Motor neuron (in vitro differentiated cells): ENCODE measurements around the gene USP37. TPM values are rescaled to one million over a fixed set of nuclear protein-coding genes. Genes with fewer than 3 reads are reported as not detected.

Source experiments
- ATAC-seq, 8 experiments: fragments of 200-7000 bp; cut with Tn5 transposase; replicated peaks in 6 of 8; 2 replicates each; pipeline ENCODE4 v1.8.0; 2021; ENCODE audit warnings: mild to moderate bottlenecking in 8 of 8, moderate library complexity in 8 of 8
- H3K27ac ChIP-seq, 2 donors: fragments of 250-450 bp; sonication (Bioruptor Pico); 2 replicates each; pipeline ENCODE4 v1.9.0; 2021; ENCODE audit warnings: antibody characterized with exemption in 2 of 2, mild to moderate bottlenecking in 2 of 2, moderate library complexity in 1 of 2
- H3K4me1 ChIP-seq, 2 donors: fragments of 250-450 bp; sonication (Bioruptor Pico); replicated peaks in 1 of 2; 2 replicates each; pipeline ENCODE4 v1.6.1; 2021; ENCODE audit warnings: antibody characterized with exemption in 2 of 2, mild to moderate bottlenecking in 2 of 2, moderate library complexity in 1 of 2
- H3K4me3 ChIP-seq, 5 donors: fragments of 250-450 bp; sonication (Bioruptor Pico); 2 replicates each; pipeline ENCODE4 v1.9.0; 2021; ENCODE audit warnings: antibody characterized with exemption in 5 of 5, mild to moderate bottlenecking in 5 of 5, moderate library complexity in 4 of 5
- WGBS, 10 experiments: fragments of 450-650 bp; shearing (Covaris generic); methylation state at CpG; one replicate each; pipeline ENCODE4 v1.0.0; 2022; 5-methylcytosine and 5-hydroxymethylcytosine counted together
- in situ Hi-C, 9 experiments: fragments of 400-800 bp; cut with MboI; loops; one replicate each; pipeline ENCODE4 v1.15.0; 2021; ENCODE audit warnings: low sequenced_read_pairs in 9 of 9, low pct_unique_long_range_greater_than_20kb in 2 of 9; ENCODE audit not compliant: unreplicated experiment in 9 of 9
- total RNA-seq, 8 experiments: library from RNA; unstranded; fragments of 300-600 nt; gene quantifications; 2 replicates each; pipeline versions ENCODE4 v1.2.3 to v1.2.4, GENCODE V29; 2022

The USP37 gene
- total RNA-seq, 8 experiments from 2014 or later: 5.0 to 20.7 (median 14.3) TPM

DNA sequence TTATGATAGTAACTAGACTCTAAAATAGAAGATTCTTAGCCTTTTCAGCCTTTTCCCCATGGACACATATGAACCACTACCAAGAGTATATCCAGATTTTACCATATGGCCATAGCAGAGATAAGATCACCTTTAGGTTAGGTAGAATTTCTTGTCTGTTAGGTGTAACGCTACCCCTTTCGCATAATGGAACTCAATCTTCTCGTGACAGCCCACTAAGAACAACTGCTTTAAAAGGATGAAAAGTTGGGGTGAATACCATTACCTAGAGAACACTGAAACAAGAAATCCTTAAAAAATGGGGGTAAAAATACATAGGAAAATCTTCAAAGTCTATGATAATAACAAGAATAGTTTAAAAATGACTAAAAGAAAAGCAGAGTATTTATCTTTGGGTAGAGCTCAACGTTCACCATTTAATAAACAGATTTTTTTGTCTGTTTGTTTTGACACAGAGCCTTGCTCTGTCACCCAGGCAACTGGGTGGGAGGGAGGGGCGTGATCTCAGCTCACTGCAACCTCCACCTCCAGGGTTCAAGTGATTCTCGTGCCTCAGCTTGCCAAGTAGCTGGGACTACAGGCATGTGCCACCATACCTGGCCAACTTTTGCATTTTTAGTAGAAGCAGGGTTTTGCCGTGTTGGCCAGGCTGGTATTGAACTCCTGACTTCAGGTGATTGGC is 82.0 kb downstream of the USP37 start:
- H3K4me3 ChIP-seq: no peak overlapping the region
- in situ Hi-C loops: no loop called here
- no peaks in the 10 kb centered on the region for H3K4me1 ChIP-seq
- ATAC-seq: peak in 1 of 8 experiments; percentile 38
- 38 to 100% (median 92%) methylated on average over 1 to 5 of the region's 7 CpGs; no CpG with 5 or more reads in 1 of the 10 experiments for WGBS, 10 experiments
- H3K27ac ChIP-seq: no peak overlapping the region

DNA sequence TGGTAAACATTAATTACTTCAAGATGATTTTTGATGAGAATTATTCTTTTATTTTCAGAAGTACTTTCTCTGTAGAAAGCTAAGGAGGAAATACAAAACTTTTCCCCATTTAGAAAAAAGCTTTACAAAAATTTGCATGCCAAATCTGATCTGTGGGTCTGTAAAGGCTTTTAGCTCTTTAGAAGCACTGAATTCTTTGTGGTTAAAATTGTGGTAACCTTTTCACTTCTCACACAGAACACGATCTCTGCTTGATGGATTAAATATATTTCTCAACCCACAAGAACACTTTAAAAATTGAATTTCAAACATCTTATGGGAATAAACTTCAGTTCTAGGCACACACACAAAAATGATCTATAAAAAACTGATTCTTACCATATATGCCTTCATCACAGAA is 85.5 kb downstream of the USP37 start:
- ATAC-seq: no peak
- Histone ChIP-seq H3K4me3 (no peak overlapping the region), H3K4me1 (no peaks in the 10 kb centered on the region), H3K27ac (no peak overlapping the region)
- in situ Hi-C loops: no loop called here
- 40 to 100% (median 80%) methylated on average over 1 of the region's 1 CpG; no CpG with 5 or more reads in 2 of the 10 experiments for WGBS, 10 experiments

DNA sequence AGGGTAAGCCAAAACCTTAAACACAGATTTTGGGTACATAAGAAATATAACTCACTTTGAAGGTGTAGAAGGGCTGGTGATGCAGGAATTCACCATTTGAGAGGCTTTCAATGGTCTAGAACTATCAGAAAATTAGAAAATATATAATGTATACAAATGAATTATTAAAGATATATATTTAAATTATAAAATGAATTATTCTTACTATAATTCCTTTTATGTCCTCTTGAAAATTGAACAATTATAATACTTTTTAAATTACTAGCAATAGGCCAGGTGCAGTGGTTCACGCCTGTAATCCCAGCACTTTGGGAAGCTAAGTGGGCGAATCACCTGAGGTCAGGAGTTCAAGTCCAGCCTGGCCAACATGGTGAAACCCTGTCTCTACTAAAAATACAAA is 88.6 kb downstream of the USP37 start:
- no peaks in the 10 kb centered on the region for H3K4me1 ChIP-seq
- ATAC-seq: no peak
- H3K27ac ChIP-seq: no peak overlapping the region
- H3K4me3 ChIP-seq: no peak overlapping the region
- WGBS, 10 experiments: 80 to 100% (median 100%) methylated on average over 1 to 2 of the region's 2 CpGs; no CpG with 5 or more reads in 6 of the 10 experiments
- in situ Hi-C loops: no loop called here

DNA sequence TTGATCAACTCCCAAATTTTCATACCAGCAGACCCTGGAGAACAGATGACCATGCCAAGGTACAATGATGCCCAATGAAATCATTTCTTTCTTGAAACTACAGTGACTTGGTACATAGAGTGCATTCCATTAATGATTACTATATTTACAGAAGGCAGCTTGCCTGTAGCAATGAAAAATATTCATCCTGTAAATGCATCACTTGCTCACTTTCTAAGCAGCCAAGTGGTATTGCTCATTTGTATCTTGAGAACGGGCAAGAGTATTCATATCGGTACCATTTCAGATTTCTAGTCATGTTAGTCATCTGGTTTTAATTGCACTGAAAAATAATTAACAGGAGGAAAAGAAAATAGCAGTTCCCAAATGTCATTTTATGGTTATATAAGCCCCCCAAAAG is 89.6 kb downstream of the USP37 start:
- 0 to 100% (median 92%) methylated on average over 2 of the region's 2 CpGs; no CpG with 5 or more reads in 1 of the 10 experiments for WGBS, 10 experiments
- H3K27ac ChIP-seq: no peak overlapping the region
- no peak for ATAC-seq
- in situ Hi-C loops: no loop called here
- H3K4me1 ChIP-seq: no peaks in the 10 kb centered on the region
- H3K4me3 ChIP-seq: no peak overlapping the region

DNA sequence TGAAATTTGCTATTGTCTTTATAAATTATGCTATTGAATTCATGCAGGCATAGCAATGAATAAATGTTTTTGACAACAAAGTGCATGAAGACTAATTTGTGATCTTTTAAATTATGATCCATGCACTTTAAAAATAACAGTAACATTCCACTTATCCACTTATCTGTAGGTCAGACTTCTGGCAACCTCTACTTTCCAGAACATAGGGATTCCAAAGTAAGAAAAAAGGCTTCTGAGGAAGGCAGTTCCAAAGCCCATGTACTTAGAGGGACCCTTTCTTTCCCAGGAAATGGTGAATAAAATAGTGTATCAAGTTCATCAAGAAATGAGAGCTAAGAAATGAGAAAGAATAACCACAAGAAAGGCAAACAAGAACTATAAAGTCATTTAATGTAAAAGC is 90.9 kb downstream of the USP37 start:
- H3K4me1 ChIP-seq: no peaks in the 10 kb centered on the region
- H3K4me3 ChIP-seq: no peak overlapping the region
- in situ Hi-C loops: no loop called here
- no peak for ATAC-seq
- H3K27ac ChIP-seq: no peak overlapping the region

DNA sequence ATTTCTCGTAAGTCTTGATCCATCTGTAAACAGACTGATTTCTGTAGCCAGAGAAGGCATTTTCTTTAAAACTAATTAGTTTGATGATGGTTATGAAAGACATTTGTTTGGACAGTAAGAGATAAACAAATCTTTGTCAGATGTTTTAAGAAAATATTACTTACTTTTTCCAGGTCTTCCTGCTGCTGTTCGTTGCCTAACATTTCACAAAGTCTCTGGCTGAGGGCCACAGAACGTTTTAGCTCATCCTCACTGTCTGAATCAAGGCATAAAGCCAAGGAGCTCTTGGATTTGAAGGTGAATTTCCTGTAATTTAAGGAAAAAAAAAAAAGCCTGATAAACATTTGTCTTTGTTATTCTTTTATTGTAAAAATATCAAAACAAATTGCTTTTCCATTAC is 91.5 kb downstream of the USP37 start:
- 31 to 100% (median 84%) methylated on average over 2 to 3 of the region's 3 CpGs; no CpG with 5 or more reads in 1 of the 10 experiments for WGBS, 10 experiments
- in situ Hi-C loops: no loop called here
- no peak overlapping the region for H3K27ac ChIP-seq
- H3K4me1 ChIP-seq: no peaks in the 10 kb centered on the region
- ATAC-seq: no peak
- H3K4me3 ChIP-seq: no peak overlapping the region

DNA sequence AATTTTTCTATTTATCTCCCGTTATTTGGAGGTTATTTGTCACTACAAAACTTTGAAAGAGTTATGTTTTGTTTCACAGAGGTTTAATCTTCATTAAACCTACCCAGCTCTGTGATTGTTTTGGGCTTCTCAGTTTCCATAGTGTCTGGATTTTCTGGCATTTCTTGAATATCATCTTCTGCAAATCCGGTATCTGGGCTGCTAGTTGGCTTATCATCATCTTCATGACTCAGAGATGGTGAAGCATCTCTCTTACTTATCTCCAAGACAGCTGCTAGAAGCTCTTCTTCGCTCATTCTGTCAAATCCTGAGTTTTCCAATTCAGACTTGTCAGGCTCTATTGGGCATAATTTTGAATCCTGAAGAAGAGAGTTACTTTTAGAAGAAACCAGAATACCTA is 93.6 kb downstream of the USP37 start:
- no peak overlapping the region for H3K27ac ChIP-seq
- no peaks in the 10 kb centered on the region for H3K4me1 ChIP-seq
- 56 to 100% (median 95%) methylated on average over 1 to 3 of the region's 3 CpGs for WGBS, 10 experiments
- no peak for ATAC-seq
- H3K4me3 ChIP-seq: no peak overlapping the region
- in situ Hi-C loops: no loop called here

DNA sequence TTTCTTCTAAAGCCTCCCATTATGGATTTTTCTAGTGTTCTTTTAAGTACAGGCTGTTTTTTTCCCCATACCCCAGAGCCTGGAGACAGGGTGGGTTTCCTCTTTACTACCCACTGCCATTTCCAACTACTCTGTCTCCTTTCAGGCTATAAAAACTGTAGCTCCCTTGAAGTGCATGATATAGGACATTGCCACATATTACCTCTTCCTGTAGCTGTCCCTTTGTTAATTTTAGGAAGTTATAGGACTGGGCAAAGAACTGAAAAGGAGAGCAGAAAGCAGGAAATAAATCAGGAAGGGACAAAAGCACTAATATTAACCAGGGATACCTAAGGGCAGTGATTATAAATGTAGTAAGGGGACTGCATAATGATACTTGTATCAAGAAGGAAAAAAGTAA is 95.2 kb downstream of the USP37 start:
- Histone ChIP-seq H3K4me3 (no peak overlapping the region), H3K27ac (no peak overlapping the region), H3K4me1 (no peaks in the 10 kb centered on the region)
- in situ Hi-C loops: no loop called here
- no peak for ATAC-seq

DNA sequence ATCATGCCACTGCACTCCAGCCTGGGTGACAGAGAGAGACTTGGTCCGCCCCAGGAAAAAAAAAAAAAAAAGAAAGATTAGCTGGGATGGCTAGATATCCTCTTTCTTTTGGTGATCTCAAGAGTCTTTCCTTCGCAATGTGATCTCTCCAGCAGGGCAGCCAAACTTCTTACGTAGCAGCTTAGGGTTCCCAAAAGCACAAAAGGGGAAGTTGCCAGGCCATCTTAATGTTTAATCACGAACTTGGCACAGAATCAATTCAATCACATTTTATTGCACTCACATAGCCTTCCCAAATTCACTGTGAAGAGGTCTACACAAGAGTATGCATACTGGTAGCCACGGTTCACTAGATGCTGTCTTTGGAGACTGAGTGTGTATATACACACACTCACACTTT is 96.2 kb downstream of the USP37 start:
- WGBS, 10 experiments: 43 to 100% (median 96%) methylated on average over 1 to 5 of the region's 5 CpGs; no CpG with 5 or more reads in 2 of the 10 experiments
- no peak for ATAC-seq
- in situ Hi-C loops: no loop called here
- Histone ChIP-seq H3K27ac (no peak overlapping the region), H3K4me1 (no peaks in the 10 kb centered on the region), H3K4me3 (no peak overlapping the region)

DNA sequence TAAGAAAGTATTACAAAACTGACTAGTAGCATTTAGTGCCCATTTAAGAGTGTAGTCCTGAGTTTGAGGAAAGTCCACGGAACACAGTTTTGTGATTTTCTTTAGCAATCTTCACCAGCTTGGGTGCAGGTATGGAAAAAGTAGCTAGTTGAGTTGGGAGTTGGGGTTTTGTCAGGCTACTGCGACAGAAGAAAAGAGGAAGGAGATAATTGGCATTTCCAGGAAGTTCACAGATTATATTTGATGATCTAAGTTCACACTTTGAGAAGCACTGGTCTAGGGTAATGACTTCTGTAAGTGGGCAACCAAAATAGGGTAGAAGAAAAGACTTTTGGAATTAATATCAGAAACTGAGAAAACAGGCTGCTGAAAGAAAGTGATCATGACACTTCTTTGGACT is 97.1 kb downstream of the USP37 start:
- 75 to 100% (median 100%) methylated on average over 1 to 2 of the region's 2 CpGs; no CpG with 5 or more reads in 1 of the 10 experiments for WGBS, 10 experiments
- Histone ChIP-seq H3K4me3 (no peak overlapping the region), H3K4me1 (no peaks in the 10 kb centered on the region), H3K27ac (no peak overlapping the region)
- ATAC-seq: no peak
- in situ Hi-C loops: no loop called here

DNA sequence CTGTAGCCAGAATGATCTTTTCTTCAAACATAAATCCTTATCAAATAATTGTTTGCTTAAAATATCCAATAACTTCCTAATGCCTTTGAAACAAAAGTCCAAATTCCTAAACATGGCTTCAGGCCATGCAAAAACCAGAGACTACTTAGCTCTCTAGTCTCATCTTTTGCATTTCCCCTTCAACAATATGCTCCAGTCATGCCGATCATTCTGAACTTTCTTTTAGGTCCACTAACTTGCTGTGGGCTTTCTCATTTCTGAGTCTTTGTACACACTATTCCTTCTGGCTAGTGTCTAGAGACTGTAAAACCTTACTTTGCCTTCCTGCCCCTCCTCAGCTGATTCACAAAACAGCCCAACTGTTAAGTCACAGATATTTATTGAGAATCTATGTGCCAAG is 97.7 kb downstream of the USP37 start:
- in situ Hi-C loops: no loop called here
- Histone ChIP-seq H3K4me1 (no peaks in the 10 kb centered on the region), H3K27ac (no peak overlapping the region), H3K4me3 (no peak overlapping the region)
- peak in 3 of 8 experiments; percentile 43 to 71 (median 71) for ATAC-seq
- 0 to 6% (median 0%) methylated on average over 1 of the region's 1 CpG; no CpG with 5 or more reads in 3 of the 10 experiments for WGBS, 10 experiments

DNA sequence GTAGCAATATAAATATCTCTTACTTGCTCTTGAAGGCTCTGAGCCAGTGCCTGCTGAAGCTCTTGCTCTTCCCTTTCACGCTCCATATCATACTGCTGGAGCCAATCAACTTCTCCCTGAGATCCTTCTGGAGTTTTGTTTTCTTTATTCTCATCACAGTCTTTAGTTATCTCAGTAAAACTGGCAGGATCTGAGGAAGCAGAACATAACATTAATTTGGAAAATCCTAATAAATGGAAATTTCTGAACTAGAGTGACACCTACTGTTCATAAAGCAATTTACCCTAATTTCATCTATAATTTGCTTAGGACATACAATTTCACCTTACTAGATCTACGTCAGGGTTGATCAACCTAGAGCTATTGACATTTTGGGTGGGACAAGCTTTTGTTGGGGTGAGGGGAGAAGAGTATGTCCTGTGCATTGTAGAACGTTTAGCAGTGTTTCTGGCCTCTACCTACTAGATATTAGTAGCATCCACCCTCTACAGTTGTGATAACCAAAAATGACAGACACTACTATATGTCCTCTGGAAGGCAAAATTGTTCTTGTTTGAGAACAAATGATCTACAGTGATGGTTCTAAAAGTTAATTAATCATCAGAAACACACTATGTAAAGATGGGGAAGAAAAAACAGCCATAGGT is 102.0 kb downstream of the USP37 start:
- H3K4me3 ChIP-seq: no peak overlapping the region
- no peaks in the 10 kb centered on the region for H3K4me1 ChIP-seq
- no peak overlapping the region for H3K27ac ChIP-seq
- WGBS, 10 experiments: 33 to 100% (median 83%) methylated on average over 1 to 3 of the region's 3 CpGs; no CpG with 5 or more reads in 1 of the 10 experiments
- peak in 2 of 8 experiments; percentile 33 to 36 for ATAC-seq
- in situ Hi-C loops: loop anchor here in 1 of 9 experiments (10.0 kb wide), 1 partner anchor 61 kb away; no protein-coding TSS in a partner anchor

DNA sequence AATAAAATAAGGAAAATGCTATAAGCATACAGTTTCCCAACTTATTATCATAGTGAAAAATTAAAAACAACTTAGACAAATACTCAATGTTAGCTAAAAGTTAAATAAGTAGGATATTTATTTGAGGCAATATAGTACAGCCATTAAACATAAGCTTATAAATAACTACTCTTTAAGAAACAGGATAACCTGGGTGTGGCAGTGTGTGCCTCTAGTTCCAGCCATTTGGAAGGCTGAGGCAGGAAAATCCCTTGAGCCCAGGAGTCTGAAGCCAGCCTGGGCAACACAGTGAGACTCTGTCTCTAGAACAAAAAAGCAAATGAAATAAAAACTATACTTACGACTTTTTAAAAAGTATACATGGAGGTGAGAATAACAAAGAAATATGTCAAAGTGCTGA is 109.6 kb downstream of the USP37 start:
- Histone ChIP-seq H3K4me1 (no peaks in the 10 kb centered on the region), H3K4me3 (no peak overlapping the region), H3K27ac (no peak overlapping the region)
- 91 to 100% (median 100%) methylated on average over 1 of the region's 1 CpG for WGBS, 10 experiments
- in situ Hi-C loops: no loop called here
- ATAC-seq: no peak

DNA sequence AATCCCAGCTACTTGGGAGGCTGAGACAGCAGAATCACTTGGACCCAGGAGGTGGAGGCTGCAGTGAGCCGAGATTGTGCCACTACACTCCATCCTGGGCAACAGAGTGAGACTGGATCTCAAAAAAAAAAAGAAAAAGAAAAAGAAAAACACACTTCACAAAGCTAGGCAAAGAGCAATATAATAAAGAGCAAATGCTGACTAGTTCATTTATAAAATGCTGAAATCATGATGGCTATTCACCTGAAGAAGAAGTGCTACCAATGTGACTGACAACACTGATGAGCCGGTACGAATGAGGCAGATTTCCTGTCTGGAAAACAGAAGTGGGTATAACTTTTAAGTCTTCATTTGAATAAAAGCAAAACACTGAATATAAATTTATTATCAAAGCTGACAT is 111.3 kb downstream of the USP37 start:
- WGBS, 10 experiments: 87 to 100% (median 100%) methylated on average over 1 to 3 of the region's 3 CpGs
- no peak for ATAC-seq
- in situ Hi-C loops: no loop called here

More for the DNA sequence above, 111.3 kb downstream of the USP37 start:
- no peaks in the 10 kb centered on the region for H3K4me1 ChIP-seq
- H3K27ac ChIP-seq: no peak overlapping the region
- H3K4me3 ChIP-seq: no peak overlapping the region
